Measurements from ENCODE around the gene TRAF1.
A peak's percentile ranks its signal among the peaks of the same experiment; 100 is the strongest.

Gene TRAF1

DNA sequence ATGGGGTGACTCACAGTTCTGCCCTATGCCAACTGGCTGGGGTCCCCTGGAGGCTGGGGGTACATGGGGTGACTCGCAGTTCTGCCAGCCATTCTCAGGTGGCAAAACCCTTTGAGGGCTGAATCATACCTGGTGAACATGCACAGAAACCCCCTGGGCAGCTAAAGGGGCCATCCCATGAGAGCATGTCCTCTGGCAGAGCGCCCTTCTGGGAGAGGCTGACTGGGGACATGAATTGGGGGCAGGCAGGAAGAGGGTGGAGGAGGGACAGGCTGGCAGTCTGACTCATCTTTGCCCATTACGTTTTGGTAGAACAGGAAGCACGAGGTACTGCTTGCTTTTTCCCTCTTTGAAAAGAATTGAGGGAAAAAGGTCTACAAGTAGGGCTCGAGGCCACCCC is 16.7 kb downstream of the TRAF1 start:
- DNase-seq (ENCODE audit: low spot score): no peak

DNA sequence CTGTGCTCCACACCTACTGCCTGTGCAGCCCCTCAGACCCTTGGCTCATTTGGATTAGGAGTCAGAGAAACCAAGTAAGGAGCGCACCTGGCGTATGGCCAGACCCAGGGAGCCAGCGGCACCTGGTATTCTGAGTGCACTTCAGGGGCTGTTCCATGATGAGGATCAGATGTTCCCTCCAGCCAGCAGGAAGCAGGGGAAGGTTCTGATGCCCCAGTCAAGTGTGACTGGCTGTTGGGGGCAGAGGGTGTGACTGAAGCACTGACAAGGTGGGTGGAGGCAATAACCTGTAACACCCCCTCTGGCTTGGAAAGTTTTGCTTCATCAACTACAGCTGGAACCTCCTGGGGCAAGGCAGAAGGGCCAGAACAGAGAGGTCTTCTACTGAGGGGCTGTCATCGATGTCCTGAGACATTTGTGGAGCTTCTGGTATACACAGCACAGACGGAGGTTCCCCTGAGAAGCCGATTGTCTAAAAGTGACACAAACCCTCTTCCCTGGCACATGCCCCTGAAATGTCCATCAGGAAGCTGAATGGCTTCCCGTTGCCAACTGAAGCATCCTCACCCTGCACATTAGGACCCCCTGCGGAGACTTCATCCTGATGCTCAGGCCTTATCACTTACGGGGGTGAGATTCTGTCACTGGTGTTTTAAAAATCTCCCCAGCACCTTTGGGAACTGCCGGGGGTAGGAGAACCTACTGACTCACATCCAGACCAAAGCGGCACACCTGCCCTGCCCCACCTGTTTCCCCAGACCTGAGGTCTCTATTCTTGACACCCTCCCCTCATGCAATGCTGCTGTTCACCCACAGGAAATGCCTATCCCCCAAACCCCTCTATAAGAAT is 21.1 kb downstream of the TRAF1 start:
- DNase-seq (ENCODE audit: low spot score): peak; percentile 40

DNA sequence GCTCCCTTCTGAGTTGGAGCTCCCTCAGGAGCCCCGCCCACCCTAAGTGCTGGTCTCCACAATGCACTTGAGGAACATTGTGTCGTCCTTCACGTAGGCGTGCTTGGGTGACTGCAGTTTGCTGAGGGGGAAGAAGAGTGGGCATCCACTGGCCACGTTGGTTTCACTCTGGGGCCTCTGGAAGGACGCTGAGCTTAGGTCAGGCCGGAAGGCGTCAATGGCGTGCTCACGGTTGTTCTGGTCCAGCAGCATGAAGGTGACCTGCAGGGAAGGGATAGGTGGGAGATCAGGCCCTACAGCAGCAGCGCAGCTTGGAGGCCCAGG is 21.7 kb downstream of the TRAF1 start:
- DNase-seq (ENCODE audit: low spot score): no peak

GRCh38 chr9:120904061-120904977 is 22.3 kb downstream of the TRAF1 start:
- DNase-seq (ENCODE audit: low spot score): peak; percentile 53

DNA sequence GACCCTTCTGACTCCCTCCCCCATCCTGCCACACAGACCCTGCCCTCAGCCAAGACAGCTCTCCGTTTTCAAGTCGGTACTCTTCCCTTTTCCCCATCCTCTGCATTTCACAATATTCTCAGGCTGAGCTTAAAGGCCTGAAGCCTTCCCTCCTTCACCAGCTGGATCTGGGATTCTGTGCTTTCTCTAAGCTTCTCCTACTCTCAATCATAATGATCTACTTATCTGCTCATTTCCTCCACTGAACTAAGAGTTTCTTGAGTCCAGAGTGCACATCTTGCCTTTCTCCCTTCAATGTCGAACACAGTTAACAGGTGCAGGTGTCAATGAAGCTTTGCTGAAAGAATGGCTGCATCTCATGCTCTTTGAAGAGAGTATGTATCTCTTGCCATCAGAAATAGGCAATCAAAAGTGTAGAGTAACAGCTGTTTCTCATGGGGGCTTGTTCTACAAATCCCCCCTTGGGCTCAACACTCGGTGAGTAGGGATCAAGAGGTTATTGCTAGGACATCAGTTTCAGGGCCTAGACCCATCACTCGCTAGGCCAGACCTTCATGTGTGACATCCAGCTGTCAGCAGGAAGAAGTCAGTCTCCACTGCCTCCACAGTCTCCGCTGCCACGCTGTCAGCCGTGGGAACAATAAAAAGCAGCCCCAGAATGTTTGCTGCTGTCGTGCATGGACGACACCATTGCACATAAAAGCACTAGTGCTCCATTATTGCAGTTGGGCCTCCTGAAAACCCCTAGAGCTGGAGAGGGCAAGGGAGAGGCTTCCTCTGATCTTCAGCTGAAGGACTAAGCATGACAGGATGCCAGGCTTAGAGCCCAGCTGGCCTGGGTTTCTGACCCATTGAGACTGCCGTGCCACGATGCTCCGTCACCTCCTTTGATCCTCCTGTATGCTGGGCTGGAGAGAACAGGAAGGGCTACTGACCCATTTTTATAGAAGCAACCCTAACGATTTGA is 23.7 kb downstream of the TRAF1 start:
- DNase-seq (ENCODE audit: low spot score): peak; percentile 44

DNA sequence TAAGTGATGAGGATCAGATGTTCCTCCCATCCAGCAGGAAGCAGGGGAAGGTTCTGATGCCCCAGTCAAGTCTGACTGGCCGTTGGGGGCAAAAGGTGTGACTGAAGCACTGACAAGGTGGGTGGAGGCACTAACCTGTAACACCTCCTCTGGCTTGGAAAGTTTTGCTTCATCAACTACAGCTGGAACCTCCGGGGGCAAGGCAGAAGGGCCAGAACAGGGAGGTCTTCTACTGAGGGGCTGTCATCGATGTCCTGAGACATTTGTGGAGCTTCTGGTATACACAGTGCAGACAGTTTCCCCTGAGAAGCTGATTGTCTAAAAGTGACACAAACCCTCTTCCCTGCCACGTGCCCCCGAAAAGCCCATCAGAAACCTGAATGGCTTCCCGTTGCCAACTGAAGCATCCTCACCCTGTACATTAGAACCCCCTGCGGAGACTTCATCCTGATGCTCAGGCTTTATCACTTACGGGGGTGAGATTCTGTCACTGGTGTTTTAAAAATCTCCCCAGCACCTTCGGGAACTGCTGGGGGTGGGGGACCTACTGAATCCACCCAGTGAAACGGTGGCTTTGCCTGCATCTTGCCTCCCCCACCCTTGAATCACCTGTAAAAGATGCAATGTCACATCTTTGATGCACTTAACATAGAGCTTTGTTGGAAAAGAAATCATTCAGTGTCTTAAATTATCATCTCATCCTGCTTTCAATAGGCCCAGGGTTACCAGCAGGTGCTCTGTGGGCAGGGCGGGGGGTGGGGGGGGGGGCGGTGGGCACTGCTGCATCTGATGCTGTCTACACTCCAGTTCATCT is 24.6 kb downstream of the TRAF1 start:
- no peak for DNase-seq (ENCODE audit: low spot score)

DNA sequence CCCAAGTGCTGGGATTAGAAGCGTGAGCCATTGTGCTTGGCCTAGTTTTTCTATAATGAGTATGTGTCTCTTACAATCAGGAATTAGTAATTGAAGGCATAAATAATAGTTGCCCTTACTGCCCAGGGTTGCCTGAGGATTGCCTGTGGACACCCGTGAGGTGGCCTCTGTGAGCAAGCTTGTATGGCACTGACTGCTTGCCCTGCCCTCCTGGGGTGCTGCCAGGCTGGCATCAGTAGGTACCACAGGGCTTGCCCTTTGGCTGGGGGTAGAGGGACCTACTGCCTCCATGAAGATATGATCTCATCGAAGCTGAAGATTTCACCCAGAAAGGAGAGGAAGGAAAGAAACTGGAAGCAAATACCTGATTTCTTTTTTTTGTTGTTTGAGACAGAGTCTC is 25.8 kb downstream of the TRAF1 start:
- no peak for DNase-seq (ENCODE audit: low spot score)

DNA sequence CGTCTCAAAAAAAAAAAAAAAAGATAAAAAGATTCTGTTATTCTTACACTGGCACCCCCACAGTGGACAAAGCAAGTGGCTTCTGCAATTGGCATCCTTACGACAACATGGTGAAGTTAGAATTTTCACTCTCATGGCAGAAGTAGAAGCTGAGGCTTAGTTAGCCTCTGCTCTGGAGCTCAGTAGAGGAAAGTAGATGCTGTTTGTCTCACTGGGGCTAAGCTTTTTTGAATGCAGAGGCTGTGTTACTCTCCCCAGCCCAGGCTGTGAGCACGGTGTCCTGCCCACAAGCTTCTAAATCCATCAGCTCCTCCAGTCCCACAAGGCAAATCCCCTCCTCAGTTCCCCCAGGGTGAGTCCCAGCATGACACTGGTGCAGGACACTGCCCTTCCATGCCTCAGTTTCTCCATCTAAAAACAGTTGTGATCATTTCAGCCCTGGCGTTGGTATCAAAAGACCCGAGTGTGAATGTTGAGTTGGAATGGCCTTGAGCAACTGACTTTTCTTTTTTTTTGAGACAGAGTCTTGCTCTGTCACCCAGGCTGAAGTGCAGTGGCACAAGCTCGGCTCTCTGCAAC is 27.0 kb downstream of the TRAF1 start:
- DNase-seq (ENCODE audit: low spot score): no peak

DNA sequence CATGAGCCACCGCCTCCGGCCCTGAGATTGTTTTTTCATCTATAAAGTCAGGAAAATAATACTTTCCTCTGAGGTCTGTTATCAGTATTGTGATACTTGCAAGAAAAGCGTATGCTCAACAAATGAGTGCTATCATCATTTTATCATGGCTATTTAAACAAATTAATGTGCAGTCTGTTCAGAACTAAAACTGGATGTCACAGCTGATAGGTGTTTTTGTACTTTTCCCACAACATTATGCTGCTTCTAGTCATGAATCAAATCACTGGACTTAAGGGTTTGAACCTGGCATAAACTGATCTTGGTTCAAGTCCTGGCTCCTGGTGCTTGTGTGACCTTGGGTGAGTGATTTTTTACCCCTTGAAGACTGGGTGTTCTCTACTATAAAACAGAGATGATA is 28.2 kb downstream of the TRAF1 start:
- DNase-seq (ENCODE audit: low spot score): no peak

DNA sequence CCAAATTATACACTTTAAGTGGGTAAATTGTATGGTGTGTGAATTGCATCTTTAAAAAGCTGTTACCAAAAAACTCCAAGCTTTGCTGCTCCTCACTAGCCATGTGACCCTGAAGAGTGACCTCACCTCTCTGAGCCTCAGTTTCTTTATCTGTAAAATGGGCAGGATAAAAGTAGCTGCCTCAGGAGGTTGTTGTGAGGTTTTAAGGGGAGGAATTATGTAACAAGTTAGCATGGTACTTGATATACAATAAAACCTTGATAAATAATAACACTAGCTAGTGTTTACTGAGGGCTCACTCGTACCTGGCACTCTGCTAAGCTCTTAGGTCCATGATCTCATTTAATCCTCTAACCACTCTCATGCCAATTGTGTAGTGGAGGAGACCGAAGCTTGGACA is 30.6 kb downstream of the TRAF1 start:
- DNase-seq (ENCODE audit: low spot score): no peak

DNA sequence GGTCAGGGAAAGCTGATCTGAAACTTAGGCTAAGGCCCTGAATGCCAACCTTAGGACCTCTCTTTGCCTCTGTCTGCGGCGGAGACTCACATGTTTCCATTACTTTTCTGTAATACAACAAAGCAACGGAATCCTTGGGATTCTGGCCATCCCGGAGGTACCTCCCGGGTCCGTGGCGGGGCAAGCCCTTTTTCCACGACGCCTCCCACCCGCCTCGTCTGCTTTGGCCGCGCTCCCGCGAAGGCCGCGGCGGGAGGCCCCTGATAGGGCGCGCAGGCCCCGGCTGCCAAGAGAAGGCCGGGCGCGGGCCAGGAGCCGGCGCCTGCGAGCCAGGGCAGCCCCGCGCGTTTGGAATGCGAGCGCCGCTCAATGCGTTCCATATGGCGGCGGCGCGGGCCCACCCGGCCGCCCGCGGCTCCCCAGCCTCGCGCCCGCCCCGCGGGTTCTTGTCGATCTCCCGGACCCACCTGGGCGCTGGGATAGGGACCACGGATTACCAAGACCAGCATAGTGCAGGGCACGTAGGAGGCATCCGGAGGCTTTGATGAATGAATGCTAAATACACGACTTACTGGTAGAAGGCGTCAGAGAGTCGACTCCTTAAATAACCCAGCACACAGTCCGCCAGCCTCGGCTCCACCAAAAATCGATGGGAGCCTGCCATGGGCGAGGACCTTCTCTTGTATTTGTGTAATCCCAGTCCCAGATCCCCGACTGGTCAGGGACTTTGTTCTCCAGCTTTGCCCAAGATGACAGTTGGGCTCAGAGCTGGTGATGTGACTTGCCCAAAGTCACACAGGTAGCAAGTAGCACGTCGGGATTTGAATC is 32.1 kb downstream of the TRAF1 start:
- DNase-seq (ENCODE audit: low spot score): no peak

DNA sequence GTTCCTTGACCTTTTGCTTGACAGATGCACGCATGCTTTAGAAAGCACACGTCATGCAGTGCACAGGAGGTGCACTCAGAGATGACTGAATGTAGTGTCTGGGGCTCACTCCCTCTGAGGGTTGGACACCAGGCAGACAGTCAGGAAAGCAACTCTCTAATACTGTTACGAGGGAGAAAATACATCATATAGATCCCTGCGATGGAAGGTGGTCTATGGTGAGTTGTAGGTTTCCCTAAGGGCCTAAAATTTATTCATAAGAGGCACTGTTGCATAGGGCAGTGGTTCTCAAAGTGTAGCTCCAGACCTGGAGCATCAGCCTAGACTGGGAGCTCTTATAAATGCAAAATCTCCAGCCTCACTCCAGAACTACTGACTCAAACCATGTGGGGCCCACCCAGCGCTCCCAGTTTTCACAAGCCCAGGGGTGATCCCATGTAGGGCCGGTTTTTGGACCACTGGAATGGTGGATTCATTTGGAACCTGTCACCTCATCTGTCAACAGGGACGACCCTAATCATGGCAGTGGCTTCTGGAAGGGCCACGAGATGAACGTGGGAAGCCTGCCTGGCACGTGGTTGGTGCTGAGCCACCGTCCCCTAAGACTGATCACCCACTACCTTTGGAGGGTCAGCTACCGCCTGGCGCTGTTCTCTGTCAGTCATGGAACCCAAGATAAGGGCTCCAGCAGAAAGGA is 32.8 kb downstream of the TRAF1 start:
- peak; percentile 65 for DNase-seq (ENCODE audit: low spot score)

GRCh38 chr9:120892748-120893610 is 33.6 kb downstream of the TRAF1 start:
- DNase-seq (ENCODE audit: low spot score): peak; percentile 92

DNA sequence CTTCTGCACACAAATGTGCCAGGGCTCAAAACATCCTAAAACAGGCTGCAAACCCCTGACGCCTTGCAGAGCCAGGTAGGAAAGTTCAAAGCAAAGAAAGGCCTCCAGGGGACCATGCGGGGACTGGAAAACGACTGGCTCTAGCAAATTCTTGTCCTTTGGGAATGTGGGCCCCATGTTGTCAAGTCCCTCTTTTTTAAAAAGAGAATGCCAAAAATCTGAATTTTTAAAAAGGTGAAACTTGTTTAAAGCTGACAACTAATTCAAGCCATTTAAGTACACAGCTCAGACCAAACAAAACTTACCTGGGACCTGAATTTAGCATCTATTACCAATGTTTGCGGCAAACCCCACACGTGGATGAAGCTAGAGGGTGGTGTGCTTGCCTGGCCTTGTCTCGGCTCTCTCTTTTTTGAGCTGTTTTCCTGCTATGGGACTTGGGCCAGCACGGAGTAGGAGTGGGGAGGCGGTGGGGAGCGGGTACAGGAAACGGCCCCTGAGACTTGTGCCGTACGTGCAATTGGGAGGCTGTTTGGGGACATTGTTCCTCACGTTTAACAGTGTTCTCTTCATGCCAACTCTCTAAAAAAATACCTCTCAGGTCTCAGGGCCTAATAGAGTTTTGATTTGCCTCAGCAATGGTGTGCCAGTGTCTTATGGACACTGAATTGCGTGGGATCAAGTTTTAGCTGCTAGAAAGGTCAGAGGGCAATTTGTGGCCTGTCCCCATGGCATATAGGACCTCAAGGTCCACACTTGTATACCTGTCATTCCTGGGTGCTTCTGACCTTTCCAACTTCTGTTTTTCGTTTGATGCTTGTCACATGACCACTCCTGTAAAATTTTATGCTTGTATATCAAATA is 34.5 kb downstream of the TRAF1 start:
- DNase-seq (ENCODE audit: low spot score): no peak

DNA sequence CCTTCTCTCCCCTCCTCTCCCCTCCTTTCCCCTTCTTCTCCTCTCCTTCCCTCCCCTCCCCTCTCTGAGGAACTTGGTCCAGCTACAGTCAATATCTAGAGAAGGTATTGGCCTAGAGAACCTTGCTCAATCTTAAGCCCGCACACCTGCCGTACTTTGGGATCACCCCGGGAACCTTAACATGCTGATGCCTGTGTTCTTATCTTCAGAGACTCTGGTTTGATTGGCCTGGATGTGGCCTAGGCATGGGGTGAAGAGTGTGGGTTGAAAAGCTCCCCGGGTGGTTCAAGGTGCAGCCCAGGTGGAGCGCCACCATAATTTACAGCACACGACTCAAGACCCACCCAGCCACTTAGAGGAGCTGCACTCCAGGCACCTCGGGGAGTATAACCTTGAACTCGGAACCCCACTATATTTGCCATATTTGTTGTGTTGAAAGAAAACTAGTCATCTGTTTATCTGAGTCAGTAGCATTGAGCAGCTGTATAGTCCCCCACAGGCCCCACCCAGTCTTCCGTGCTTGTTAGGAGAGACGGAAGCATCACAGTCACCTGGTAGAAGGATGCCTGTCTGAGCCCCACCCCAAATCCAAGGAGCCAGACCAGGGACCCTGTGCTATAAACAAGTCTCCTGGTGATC is 35.2 kb downstream of the TRAF1 start:
- no peak for DNase-seq (ENCODE audit: low spot score)

DNA sequence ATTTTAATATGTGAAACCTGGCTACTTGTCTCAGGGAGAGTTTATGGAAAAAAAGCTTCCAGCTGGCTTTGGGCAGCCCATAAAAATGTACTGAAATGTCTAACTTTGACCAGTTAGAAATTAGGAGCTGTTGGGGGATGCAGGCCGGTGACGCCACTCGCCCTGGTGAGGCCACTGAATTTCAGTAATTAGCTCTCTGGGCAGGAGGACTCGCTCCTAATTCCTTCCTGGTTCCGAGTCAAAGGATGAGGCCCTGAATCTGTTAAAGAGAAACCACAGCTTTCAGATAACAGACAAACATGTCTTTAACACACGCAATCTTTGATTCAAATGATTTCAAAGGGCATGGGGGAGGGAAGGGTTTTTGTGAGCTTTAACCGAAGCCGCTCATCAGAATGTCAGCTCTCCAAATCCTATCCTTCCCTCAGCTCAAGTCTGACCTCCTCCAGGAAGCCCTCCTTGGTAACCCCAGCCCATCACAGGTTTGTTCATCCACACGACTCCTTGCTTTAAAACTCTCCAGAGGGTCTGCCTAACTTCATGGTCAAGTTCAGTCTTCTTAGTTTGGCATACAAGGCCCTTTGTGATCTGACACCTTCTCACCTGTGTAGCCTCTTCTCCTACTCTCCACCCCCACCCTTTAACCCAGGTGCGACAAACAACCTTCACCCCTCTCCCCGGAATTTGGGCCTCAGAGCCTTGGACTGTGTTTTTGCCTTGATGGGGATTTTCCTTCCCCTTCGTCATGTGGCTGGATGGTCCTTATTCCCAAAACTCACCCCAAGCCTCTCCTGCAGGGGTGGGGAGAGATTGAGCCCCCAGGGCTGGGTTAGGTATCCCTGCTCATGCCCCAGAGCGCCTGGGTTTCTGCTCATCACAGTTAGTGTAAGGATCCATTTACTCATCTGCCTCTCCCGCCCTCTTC is 36.0 kb downstream of the TRAF1 start:
- DNase-seq (ENCODE audit: low spot score): no peak
